ENCODE measurements around the gene ZNF354B.

GRCh38 chr5:178931846-178932760, 72.3 kb downstream of the ZNF354B start:
- TF ChIP-seq SP1 (IDR thresholded peaks at IDR 0.05) (no peak), CTBP1 (IDR thresholded peaks at IDR 0.05; ENCODE audit: borderline replicate concordance) (no peak), L3MBTL2 (conservative IDR thresholded peaks at IDR 0.05) (no peak), TARDBP (IDR thresholded peaks at IDR 0.05) (no peak), LEF1 (IDR thresholded peaks at IDR 0.05; ENCODE audit: borderline replicate concordance) (no peak), SUZ12 (IDR thresholded peaks at IDR 0.05) (no peak), FOXA1 (IDR thresholded peaks at IDR 0.05) (no peak), HDGF (IDR thresholded peaks at IDR 0.05; ENCODE audit: borderline replicate concordance) (no peak), ARNT (IDR thresholded peaks at IDR 0.05) (no peak), FOXM1 (IDR thresholded peaks at IDR 0.05; ENCODE audit: borderline replicate concordance) (no peak), BHLHE40 (IDR thresholded peaks at IDR 0.05; ENCODE audit: borderline replicate concordance) (no peak), FOXK2 (IDR thresholded peaks at IDR 0.05) (no peak), ELF4 (IDR thresholded peaks at IDR 0.05) (no peak)
- TF ChIP-seq, protein P1, sequence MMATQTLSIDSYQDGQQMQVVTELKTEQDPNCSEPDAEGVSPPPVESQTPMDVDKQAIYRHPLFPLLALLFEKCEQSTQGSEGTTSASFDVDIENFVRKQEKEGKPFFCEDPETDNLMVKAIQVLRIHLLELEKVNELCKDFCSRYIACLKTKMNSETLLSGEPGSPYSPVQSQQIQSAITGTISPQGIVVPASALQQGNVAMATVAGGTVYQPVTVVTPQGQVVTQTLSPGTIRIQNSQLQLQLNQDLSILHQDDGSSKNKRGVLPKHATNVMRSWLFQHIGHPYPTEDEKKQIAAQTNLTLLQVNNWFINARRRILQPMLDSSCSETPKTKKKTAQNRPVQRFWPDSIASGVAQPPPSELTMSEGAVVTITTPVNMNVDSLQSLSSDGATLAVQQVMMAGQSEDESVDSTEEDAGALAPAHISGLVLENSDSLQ (IDR thresholded peaks at IDR 0.05) = no peak
